Spleen (tissue), 7 donors: ENCODE measurements around the gene SLC4A4.

Experiments
- CTCF ChIP-seq, 11 experiments: fragments of 200-600 bp in 7 of 11; fragments of 450-650 bp in 4 of 11; sonication (generic) in 4 of 11; IDR thresholded peaks in 8 of 11; conservative IDR thresholded peaks in 3 of 11; 1 replicate in 7 of 11; 2 replicates in 4 of 11; pipeline versions ENCODE4 v1.4.0 to v1.8.0; 2016 to 2021; ENCODE audit warnings: antibody characterized with exemption in 11 of 11, inconsistent platforms in 4 of 11, mild to moderate bottlenecking in 1 of 11
- POLR2AphosphoS5 ChIP-seq, 3 donors: sonication (generic); formaldehyde crosslinking; IDR thresholded peaks; one replicate each; pipeline ENCODE4 v1.5.1; 2017; ENCODE audit warnings: antibody characterized with exemption in 3 of 3
- donor health status: DM: no; HTN: no; CAD: no; lungs with moderate emphysema.
- donor health status: DM: no; HTN: no; CAD: no.
- donor health status: DM: no; HTN: no; CAD: no.

GRCh38 chr4:71526637-71527406 lies 188.0 kb downstream of the SLC4A4 start:
- no peak for TF ChIP-seq POLR2AphosphoS5 (IDR thresholded peaks at IDR 0.05)
- TF ChIP-seq CTCF (IDR thresholded peaks at IDR 0.05 in 8 of 11, conservative IDR thresholded peaks at IDR 0.05 in 3 of 11), result no peak
